H1 (cell line): ENCODE results near the gene MIPEP. TPM values are rescaled to one million over a fixed set of nuclear protein-coding genes. Genes with fewer than 3 reads are reported as not detected.

Source experiments
- RBBP5 ChIP-seq: IDR thresholded peaks from 2 replicates; pipeline ENCODE4 v1.7.1; 2012; ENCODE audit warnings: low read depth, mild to moderate bottlenecking, inconsistent platforms, low read length, moderate library complexity, borderline replicate concordance
- polyA plus RNA-seq, 7 experiments: library from polyadenylated mRNA; depleted of rRNA in 3 of 7; stranded (reverse) in 5 of 7; unstranded in 2 of 7; fragments of >200 nt in 5 of 7; fragments of 200-250 nt in 2 of 7; gene quantifications; 1 replicate in 5 of 7; 2 replicates in 1 of 7; 4 replicates in 1 of 7; pipeline versions ENCODE4 v1.2.1 to v1.2.3, GENCODE V29; 2011 to 2013; ENCODE audit warnings: missing spikeins in 2 of 7, mixed read lengths in 2 of 7
- total RNA-seq: library from RNA; stranded (reverse); fragmentation: NEBNext Ultra II Directional; extraction: Animal tissue kit (Norgen Biotek cat#: 25700); gene quantifications from 2 replicates; pipeline ENCODE4 v1.2.1, GENCODE V29; 2021
- TF ChIP-seq, protein P1 (sequence below): IDR thresholded peaks from 2 replicates; pipeline ENCODE4 v1.6.1; 2012; ENCODE audit warnings: low read length, inconsistent platforms
- TF ChIP-seq, protein P2 (sequence below): fragments of 300-600 bp; sonication (generic); IDR thresholded peaks from 2 replicates; pipeline ENCODE4 v1.7.1; 2012; ENCODE audit warnings: low read length, moderate library complexity, mild to moderate bottlenecking, inconsistent platforms; ENCODE audit not compliant: insufficient replicate concordance

Gene MIPEP
- total and polyA plus RNA-seq, 2 of the 8 experiments (the other 6 are each of a cell fraction or from before 2014, with no cell fraction given) = 24.0 to 24.2 TPM

DNA sequence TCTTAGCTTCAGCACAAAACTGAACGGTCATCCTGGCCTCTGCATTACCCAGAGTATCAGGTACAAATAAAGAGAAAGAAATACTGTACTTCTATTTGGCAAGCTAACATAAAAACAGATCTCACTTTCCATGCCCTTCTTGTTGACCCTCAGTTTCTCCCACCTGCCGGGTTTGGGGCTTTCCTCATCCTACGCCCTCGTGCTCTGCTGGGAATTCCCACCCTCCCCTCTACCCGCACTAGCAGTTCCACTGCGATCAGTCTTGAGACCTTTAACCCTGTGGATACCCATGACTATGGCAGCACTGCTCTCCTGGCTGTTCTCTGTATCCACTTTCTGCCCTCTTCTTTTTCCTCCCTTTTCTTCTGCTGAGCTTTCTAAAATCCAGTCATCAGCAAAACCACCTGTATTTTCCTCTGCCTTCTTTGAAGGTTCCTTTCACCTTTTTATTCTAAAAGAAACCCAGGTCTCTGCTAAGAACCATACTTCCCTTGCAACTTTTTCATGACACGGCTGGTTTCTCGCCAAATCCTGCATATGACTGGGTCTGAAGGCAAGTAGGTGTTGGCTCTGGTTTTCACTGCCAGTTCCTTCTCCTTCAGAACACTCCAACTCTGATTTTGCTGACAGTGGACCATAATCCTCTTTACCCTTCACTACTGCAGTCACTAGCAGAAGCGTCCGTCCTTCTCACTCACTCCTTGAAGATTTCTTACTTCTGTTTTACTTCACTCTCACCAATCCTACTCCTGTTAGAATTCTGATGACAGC lies 99.4 kb downstream of the MIPEP start (continued):
- TF ChIP-seq, protein P1, sequence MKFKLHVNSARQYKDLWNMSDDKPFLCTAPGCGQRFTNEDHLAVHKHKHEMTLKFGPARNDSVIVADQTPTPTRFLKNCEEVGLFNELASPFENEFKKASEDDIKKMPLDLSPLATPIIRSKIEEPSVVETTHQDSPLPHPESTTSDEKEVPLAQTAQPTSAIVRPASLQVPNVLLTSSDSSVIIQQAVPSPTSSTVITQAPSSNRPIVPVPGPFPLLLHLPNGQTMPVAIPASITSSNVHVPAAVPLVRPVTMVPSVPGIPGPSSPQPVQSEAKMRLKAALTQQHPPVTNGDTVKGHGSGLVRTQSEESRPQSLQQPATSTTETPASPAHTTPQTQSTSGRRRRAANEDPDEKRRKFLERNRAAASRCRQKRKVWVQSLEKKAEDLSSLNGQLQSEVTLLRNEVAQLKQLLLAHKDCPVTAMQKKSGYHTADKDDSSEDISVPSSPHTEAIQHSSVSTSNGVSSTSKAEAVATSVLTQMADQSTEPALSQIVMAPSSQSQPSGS = no peak
- TF ChIP-seq, protein P2, sequence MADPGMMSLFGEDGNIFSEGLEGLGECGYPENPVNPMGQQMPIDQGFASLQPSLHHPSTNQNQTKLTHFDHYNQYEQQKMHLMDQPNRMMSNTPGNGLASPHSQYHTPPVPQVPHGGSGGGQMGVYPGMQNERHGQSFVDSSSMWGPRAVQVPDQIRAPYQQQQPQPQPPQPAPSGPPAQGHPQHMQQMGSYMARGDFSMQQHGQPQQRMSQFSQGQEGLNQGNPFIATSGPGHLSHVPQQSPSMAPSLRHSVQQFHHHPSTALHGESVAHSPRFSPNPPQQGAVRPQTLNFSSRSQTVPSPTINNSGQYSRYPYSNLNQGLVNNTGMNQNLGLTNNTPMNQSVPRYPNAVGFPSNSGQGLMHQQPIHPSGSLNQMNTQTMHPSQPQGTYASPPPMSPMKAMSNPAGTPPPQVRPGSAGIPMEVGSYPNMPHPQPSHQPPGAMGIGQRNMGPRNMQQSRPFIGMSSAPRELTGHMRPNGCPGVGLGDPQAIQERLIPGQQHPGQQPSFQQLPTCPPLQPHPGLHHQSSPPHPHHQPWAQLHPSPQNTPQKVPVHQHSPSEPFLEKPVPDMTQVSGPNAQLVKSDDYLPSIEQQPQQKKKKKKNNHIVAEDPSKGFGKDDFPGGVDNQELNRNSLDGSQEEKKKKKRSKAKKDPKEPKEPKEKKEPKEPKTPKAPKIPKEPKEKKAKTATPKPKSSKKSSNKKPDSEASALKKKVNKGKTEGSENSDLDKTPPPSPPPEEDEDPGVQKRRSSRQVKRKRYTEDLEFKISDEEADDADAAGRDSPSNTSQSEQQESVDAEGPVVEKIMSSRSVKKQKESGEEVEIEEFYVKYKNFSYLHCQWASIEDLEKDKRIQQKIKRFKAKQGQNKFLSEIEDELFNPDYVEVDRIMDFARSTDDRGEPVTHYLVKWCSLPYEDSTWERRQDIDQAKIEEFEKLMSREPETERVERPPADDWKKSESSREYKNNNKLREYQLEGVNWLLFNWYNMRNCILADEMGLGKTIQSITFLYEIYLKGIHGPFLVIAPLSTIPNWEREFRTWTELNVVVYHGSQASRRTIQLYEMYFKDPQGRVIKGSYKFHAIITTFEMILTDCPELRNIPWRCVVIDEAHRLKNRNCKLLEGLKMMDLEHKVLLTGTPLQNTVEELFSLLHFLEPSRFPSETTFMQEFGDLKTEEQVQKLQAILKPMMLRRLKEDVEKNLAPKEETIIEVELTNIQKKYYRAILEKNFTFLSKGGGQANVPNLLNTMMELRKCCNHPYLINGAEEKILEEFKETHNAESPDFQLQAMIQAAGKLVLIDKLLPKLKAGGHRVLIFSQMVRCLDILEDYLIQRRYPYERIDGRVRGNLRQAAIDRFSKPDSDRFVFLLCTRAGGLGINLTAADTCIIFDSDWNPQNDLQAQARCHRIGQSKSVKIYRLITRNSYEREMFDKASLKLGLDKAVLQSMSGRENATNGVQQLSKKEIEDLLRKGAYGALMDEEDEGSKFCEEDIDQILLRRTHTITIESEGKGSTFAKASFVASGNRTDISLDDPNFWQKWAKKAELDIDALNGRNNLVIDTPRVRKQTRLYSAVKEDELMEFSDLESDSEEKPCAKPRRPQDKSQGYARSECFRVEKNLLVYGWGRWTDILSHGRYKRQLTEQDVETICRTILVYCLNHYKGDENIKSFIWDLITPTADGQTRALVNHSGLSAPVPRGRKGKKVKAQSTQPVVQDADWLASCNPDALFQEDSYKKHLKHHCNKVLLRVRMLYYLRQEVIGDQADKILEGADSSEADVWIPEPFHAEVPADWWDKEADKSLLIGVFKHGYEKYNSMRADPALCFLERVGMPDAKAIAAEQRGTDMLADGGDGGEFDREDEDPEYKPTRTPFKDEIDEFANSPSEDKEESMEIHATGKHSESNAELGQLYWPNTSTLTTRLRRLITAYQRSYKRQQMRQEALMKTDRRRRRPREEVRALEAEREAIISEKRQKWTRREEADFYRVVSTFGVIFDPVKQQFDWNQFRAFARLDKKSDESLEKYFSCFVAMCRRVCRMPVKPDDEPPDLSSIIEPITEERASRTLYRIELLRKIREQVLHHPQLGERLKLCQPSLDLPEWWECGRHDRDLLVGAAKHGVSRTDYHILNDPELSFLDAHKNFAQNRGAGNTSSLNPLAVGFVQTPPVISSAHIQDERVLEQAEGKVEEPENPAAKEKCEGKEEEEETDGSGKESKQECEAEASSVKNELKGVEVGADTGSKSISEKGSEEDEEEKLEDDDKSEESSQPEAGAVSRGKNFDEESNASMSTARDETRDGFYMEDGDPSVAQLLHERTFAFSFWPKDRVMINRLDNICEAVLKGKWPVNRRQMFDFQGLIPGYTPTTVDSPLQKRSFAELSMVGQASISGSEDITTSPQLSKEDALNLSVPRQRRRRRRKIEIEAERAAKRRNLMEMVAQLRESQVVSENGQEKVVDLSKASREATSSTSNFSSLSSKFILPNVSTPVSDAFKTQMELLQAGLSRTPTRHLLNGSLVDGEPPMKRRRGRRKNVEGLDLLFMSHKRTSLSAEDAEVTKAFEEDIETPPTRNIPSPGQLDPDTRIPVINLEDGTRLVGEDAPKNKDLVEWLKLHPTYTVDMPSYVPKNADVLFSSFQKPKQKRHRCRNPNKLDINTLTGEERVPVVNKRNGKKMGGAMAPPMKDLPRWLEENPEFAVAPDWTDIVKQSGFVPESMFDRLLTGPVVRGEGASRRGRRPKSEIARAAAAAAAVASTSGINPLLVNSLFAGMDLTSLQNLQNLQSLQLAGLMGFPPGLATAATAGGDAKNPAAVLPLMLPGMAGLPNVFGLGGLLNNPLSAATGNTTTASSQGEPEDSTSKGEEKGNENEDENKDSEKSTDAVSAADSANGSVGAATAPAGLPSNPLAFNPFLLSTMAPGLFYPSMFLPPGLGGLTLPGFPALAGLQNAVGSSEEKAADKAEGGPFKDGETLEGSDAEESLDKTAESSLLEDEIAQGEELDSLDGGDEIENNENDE = no peak
- TF ChIP-seq RBBP5 = no peak
